Stimulated activated CD4-positive, alpha-beta T cell treated with anti-CD3 and anti-CD28 coated beads, Interleukin-1b, Interleukin-23, amount 100 ng/mL, for 48 hours (primary cell): ENCODE measurements around the gene SRSF8.
"Not testable (repeated sequence)": the region's sequence is repeated elsewhere in the genome, so short reads cannot be mapped to it uniquely, and the experiment has no call there.

Experiments
- DNase-seq: peaks from one replicate; pipeline ENCODE4 v3.0.0-alpha.2; 2020

The SRSF8 gene

DNA sequence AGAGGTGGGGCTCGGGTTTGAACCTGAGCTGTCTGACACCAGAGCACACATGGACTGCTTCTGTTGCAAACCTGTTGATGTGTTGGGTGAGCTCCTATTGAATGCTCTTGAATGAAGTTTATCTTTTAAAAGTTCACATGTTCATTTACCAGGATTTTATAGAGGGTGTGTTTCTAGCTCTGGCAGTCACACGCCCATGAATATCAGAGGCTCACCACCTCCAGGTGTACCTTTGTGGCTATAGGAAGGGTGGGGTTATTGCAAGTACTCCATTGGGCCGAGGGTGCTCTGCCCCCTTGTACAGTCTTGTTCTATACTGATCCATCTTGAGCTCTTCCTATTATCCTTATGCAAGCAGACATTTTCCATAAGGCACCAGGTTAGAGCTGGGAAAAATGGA, 32.1 kb downstream of the SRSF8 start:
- no peak for DNase-seq

DNA sequence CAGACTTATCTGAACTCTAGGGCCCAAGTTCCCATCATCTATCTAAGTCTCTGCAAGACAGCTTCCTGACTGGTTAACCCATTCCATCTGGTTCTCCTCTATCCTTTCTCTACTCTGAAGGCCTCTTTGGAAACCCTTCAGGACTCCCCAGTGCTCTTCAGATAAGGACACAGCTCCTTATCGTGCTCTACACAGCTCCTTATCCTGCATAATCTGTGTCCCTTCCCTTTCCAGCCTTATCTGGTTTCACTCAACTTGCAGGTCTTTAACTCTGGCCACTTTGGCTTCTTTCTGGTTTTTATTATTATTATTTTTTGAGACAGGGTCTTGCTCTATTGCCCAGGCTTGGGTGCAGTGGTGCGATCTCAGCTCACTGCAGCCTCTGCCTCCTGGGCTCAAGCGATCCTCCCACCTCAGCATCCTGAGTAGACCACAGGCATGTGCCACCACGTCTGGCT, 33.5 kb downstream of the SRSF8 start:
- no peak for DNase-seq

DNA sequence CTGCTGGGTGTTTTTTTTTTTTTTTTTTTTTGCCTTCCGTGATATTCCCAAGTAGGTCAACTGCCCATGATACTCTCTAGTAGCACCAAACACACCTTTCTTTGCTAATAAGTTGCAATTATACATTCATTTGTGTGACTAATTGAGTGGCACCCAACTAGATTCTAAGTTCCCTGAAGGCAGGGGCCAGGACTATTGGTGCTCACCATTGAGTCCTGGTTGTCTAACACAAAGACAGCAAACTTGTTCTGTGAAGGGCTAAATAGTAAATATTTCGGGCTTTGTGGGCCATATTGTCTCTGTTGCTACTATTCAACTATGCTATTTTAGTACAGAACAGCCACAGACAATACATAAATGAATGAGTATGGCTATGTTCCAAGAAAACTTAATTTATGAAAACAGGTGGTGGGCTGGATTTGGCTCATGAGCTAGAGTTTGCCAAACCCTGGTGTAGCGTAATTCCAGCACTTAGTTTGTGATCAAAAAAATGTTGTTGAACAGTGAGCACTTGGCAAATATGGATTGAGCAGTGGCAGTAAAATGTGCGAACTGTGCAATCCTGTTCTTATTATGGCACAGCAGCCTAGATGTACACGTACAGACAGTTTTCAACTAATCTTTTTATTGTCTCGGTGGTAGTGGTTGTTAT, 34.3 kb downstream of the SRSF8 start:
- no peak for DNase-seq

DNA sequence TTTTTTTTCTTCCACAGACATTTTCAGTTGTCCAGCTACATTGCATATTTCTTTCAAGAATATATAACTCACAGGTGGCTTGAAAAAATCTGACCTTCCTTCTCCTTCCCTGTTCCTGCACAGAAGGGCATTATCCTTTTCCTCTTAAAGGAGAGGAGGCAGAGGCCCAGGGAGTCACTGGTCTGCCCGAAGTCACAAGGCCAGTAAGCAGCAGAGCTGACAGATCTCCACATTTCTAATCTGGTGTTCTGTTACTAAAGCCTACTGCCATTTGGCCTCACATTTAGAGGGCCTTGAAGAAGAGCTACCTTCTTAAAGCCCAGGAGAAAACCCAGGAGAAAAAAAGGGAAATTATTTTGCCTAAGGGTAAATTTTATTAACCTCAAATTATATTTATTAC, 35.2 kb downstream of the SRSF8 start:
- DNase-seq = no peak

DNA sequence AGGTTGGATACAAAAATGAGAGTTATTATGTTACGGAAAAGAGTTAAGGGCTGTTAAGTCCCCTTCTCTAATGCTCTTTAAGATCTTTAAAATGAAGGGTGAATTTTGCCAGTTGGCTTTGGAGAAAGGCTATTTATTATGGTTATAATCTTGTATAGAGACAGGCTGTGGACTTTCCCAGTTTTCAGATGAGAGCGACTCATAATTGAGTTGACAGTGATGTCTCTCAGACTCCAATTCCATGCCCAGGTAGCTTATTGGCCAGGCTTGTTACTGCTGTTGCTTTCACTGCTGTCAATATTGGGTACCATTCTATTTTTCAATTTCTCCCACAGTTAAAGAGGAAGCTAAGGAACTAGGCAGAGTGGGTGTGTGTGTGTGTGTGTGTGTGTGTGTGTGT, 36.0 kb downstream of the SRSF8 start:
- no peak for DNase-seq

DNA sequence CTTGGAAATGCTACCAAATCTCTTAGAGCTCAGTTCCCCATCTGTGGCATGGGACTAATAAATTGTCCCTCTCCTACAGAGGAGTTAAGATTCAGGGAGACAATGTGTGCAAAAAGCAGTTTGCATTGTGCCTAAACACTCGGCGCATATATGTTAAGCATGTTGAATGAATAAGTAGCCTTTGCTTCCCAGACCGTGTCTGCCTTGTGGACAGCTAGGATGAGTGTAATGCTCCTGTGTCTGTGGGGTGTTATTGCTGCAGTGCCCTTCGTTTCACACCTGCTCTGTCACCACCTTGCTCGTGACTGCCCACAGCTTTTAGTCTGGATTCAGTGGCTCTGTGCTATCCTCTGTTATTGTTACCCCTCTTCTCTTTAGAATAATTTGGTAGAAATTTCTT, 37.0 kb downstream of the SRSF8 start:
- DNase-seq = no peak

DNA sequence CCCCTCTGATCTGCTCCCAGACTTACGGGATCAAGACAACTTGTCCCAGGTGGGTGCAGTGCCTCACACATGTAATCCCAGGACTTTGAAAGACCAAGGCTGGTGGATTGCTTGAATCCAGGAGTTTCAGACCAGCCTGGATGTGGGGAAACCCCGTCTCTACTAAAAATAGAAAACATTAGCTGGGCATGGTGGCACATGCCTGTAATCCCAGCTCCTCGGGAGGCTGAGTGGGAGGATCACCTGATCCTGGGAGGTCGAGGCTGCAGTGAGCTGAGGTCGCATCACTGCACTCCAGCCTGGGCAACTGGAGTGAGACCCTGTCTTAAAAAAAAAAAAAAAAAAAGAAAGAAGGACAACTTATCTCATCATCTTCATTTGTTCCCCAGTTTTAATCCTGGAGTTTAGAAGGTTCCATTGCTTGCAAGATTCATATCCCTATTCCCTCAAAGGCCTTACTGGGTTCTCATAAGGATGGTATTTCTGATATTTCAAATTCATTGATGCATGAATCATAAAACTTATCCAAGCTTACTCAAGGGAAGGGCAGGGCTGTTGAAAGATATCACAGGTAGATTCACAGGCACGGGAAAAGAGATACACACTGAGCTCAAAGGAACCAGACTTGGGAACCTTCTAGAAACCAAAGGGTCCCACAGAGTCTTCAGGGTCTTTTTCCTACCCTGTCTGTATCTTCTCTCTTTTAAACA, 37.6 kb downstream of the SRSF8 start:
- no peak for DNase-seq

DNA sequence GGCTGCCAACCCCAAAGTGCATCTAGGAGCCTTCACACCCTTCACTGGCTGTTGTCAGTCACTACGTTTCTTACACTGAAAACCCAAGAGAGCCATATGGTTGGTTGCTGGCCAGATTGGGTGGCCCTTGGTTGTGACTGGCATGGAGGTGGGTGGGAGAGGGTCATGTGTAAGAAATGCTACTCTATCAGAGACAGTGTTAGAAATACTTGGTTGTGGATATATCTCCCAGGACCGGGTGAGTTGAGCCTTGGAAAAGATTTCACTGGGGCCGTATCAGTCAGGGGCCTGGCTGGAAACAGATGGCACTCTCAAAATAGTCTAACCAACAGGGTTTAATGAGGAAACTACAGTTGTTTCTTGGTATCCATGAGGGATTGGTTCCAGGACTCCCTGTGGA, 38.1 kb downstream of the SRSF8 start:
- DNase-seq = no peak

DNA sequence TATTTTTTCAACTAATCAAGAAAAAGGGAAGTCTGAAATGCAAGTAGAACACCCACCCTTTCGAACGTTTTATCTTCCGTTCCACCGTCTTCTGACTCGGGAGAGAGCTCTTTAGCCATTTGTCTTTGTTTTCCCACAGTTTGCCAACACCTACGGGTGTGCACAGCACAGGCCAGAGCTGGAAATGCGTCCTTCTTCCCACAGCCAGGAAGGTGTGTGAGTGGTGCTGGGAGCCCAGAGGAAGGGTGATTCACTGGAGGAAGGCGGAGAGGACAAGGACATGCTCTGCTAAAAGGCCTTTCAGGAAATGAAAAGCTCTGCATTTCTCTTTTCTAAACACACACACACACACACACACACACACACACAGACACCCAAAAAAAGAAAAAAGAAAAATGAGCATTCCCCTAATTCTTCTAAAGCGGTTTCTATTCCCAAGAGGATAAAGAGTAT, 41.5 kb downstream of the SRSF8 start:
- DNase-seq = no peak

DNA sequence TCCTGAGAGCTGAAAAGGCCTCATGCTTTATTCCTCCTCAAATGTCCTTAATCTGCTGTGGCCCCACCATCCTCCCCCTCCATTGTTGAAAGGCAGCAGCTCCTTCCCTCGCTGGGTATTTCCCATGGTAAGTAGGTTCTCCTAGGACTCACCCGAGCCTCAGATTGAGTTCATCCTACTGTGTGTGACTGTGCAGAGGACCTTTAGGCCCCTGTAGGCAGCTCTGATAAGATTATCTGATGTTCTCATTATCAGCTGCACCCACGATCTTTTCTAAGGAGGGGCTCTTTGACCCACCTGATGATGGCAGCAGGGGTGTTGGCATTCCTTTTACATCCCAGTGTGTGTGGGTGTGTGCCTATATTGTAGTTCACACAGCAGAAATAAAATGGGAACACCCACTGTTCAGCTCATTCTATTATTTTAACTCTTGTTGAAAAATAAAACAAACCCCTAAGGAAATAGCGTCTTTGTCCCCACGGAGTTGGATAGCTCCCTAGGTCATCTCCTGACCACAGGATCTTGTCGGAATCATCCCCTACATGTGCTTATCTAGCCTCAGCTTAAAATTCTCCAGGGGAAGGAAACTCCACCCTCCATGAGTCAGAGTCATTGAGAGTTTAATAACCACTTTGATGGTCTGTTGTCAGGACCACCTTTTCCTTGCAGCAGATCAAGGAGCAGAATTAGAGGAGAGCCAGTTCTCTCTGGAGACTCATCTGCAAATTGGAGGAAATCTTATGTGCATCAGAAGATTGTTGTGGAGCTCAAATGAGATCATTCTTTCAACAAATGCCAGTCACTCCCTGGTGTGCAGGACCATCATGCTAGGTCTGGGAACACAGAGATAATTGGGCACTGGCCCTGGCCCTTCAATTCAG, 42.2 kb downstream of the SRSF8 start:
- DNase-seq = no peak

DNA sequence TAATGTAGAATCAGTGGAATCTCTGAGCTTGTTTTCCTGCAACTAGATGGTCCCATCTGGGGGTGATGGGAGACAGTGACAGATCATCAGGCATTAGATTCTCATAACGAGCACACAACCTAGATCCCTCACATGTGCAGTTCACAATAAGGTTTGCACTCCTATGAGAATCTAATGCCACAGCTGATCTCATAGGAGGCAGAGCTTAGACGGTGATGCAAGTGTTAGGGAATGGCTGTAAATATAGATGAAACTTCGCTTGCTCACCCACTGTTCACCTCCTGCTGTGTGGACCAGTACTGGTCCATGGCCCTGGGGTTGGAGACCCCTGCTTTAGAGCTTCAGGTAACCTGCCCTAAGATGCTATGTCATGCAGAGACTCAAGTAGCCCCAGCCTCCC, 44.8 kb downstream of the SRSF8 start:
- DNase-seq = not testable (repeated sequence)

DNA sequence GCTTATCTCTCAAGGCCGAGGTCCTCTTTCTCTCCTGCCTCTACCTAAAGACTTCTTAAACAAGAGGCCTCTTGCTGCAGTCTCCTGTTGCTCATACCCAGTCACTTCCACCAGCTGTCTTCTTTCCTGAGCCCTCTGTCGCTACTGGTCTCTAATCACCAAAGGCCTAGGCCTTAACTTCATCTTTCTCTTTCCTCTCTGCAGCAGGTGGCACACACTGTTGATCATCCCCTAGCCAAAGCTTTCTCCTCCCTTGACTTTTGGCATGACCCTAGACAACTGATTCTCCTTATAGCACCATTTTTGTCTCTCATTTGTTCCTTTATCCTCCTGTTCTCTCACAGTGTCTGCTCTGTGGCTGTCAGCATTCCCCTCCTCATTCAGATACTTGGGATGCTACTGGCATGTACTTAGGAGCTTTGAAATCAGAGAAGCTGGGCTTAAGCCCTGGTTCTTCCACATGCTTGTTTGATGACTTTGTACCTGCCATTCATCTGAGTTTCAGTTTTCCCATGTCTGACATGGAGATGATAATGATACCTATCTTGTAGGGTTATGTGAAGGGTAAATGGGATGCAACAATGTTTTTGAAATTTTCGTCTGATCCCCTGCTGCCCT, 45.3 kb downstream of the SRSF8 start:
- DNase-seq = no peak

DNA sequence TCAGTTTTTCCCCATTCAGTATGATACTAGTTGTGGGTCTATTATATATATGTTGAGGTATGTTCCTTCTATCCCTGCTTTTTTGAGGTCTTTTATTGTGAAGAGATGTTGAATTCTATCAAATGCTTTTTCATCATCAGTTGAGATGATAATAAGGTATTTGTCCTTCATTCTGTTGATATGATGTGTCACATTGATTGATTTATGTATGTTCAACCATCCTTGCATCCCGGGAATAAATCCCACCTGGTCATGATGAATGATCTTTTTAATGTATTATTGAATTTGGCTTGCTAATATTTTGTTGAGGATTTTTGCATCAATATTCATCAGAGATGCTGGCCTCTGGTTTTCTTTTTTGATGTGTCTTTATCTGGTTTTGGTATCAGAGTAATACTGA, 48.9 kb downstream of the SRSF8 start:
- DNase-seq = no peak

DNA sequence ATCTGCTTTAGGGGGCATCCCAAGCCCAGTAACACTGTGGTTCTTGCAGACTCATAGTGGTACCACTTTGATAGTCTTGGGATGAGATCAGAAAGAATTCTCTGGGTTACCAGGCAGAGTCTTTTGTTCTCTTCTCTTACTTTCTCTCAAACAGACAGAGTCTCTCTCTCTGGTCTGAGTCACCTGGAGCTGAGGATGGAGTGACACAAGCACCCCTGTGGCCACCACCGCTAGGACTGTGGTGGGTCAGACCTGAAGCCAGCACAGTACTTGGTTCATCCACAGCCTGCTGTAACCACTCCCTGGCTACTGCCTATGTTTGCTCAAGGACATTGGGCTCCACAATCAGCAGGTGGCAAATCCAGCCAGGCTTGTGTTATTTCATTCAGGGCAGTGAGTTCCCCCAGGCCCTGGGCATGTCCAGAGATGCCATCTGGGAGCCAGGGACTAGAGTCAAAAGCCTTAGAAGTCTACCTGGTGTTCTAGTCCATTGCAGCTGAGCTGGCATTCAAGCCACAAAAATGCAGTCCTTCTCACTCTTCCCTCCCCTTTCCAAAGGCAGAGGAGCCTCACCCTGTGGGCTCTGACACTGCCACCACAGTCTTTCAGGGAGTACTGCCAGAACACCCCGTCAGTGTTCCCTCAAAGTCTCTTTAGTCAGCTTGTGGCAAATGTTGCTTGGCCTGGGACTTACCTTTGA, 52.8 kb downstream of the SRSF8 start:
- no peak for DNase-seq
